Activated B cell treated with CpG ODN at 0.5 μM for 24 hours (primary cell): ENCODE data around the gene ZNF474. TPM values are rescaled to one million over a fixed set of nuclear protein-coding genes. Genes with fewer than 3 reads are reported as not detected.

Experiments
- ATAC-seq: fragments of 200-7000 bp; cut with Tn5 transposase; one replicate; pipeline ENCODE4 v1.10.0; 2021; ENCODE audit warnings: low read depth, mild to moderate bottlenecking, moderate library complexity
- CTCF ChIA-PET: fragments of 350-600 bp; sonication (Branson Sonifier 250); formaldehyde crosslinking; loops from one replicate; lab custom pipeline; 2021; ENCODE audit warnings: antibody characterized with exemption; lab: Charles Lee
- POLR2A ChIA-PET: fragments of 350-600 bp; sonication (Branson Sonifier 250); formaldehyde crosslinking; loops from one replicate; lab custom pipeline; 2021; ENCODE audit warnings: antibody characterized with exemption; lab: Charles Lee
- DNase-seq: peaks from one replicate; pipeline ENCODE4 v3.0.0; 2022
- H3K27ac Mint-ChIP-seq: one replicate; pipeline ENCODE4 v1.8.0; 2020; ENCODE audit warnings: mixed read lengths
- H3K27me3 Mint-ChIP-seq: one replicate; pipeline ENCODE4 v1.8.0; 2021; ENCODE audit warnings: mixed read lengths
- H3K36me3 Mint-ChIP-seq: one replicate; pipeline ENCODE4 v1.8.0; 2021; ENCODE audit warnings: low read depth, mixed read lengths
- H3K4me1 Mint-ChIP-seq: one replicate; pipeline ENCODE4 v1.8.0; 2021; ENCODE audit warnings: mixed read lengths
- H3K4me3 Mint-ChIP-seq: one replicate; pipeline ENCODE4 v1.8.0; 2020; ENCODE audit warnings: mild to moderate bottlenecking, mixed read lengths
- H3K9me3 Mint-ChIP-seq: one replicate; pipeline ENCODE4 v1.8.0; 2020; ENCODE audit warnings: mixed read lengths
- CTCF ChIP-seq: fragments of 200-600 bp; IDR thresholded peaks from one replicate; pipeline ENCODE4 v1.8.0; 2022; ENCODE audit warnings: antibody characterized with exemption, mild to moderate bottlenecking
- intact Hi-C: fragments of 100-400 bp; cut with micrococcal nuclease; formaldehyde crosslinking; loops from one replicate; pipeline ENCODE4 v1.15.1; 2024
- total RNA-seq: library from RNA; stranded (reverse); gene quantifications from 2 replicates; pipeline ENCODE4 v1.2.3, GENCODE V29; 2022

Gene ZNF474
- total RNA-seq, 1 donor from 2014 or later, result not detected

GRCh38 chr5:122164831-122165558 lies 35.6 kb downstream of the ZNF474 start:
- ChIA-PET CTCF (no interaction called here), POLR2A (no interaction called here)
- H3K36me3 Mint-ChIP-seq, result no peaks in the 10 kb centered on the region
- no peaks in the 10 kb centered on the region for H3K9me3 Mint-ChIP-seq
- H3K4me1 Mint-ChIP-seq, result no peaks in the 10 kb centered on the region
- no peak overlapping the region for H3K4me3 Mint-ChIP-seq
- H3K27me3 Mint-ChIP-seq, result no peaks in the 10 kb centered on the region
- intact Hi-C loops, result no loop called here
- no peak for ATAC-seq
- no peak for DNase-seq
- no peak overlapping the region for H3K27ac Mint-ChIP-seq
- no peak for TF ChIP-seq CTCF

- POLR2A ChIA-PET, result no interaction called here
- no peak for ATAC-seq
- no peak for DNase-seq
- intact Hi-C loops, result no loop called here
- no peak for TF ChIP-seq CTCF
- no peak overlapping the region for H3K4me3 Mint-ChIP-seq
- no peak overlapping the region for H3K27ac Mint-ChIP-seq
- CTCF ChIA-PET, result no interaction called here
- no peaks in the 10 kb centered on the region for H3K27me3 Mint-ChIP-seq
- H3K4me1 Mint-ChIP-seq, result no peaks in the 10 kb centered on the region
- H3K36me3 Mint-ChIP-seq, result no peaks in the 10 kb centered on the region
- no peaks in the 10 kb centered on the region for H3K9me3 Mint-ChIP-seq
Observed at GRCh38 chr5:122165559-122166078, 36.3 kb downstream of the ZNF474 start.

- ChIA-PET POLR2A (no interaction called here), CTCF (no interaction called here)
- Mint-ChIP-seq H3K4me1 (no peaks in the 10 kb centered on the region), H3K36me3 (no peaks in the 10 kb centered on the region), H3K27ac (no peak overlapping the region), H3K4me3 (no peak overlapping the region), H3K27me3 (no peaks in the 10 kb centered on the region), H3K9me3 (no peaks in the 10 kb centered on the region)
- DNase-seq, result no peak
- intact Hi-C loops, result no loop called here
- no peak for TF ChIP-seq CTCF
- ATAC-seq, result no peak
Observed at GRCh38 chr5:122169350-122170103, 40.2 kb downstream of the ZNF474 start.

DNA sequence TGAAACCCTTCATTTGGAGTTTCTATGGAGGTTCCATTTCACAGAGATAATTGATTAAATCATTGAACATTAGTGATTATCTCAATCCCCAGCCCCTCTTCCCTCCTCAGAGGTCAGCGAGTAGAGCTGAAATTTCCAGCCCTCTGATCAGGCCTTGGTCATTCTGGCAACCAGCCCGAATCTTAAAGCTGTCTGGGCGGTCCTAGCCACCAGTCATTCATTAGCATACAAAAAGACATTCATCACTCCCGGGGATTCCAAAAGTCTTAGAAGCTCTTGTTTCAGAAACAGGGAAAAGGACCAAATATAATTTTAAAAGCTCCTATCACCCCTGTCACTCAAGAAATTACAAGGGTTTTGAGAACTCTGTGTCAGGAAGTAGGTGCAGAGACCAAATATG lies 41.3 kb downstream of the ZNF474 start:
- CTCF ChIA-PET, result no interaction called here

More for the DNA sequence above, 41.3 kb downstream of the ZNF474 start:
- Mint-ChIP-seq H3K36me3 (no peaks in the 10 kb centered on the region), H3K4me1 (no peaks in the 10 kb centered on the region), H3K4me3 (no peak overlapping the region), H3K27me3 (no peaks in the 10 kb centered on the region), H3K9me3 (no peaks in the 10 kb centered on the region), H3K27ac (no peak overlapping the region)
- ATAC-seq (no peak), DNase-seq (no peak)
- intact Hi-C loops, result no loop called here
- POLR2A ChIA-PET, result no interaction called here
- no peak for TF ChIP-seq CTCF
